Uterus (tissue), 2 donors: ENCODE data around the gene RPS3.

Experiments used
- CTCF ChIP-seq, 4 experiments: fragments of 200-600 bp in 2 of 4; fragments of 450-650 bp in 2 of 4; sonication (generic) in 2 of 4; IDR thresholded peaks; one replicate each; pipeline ENCODE4 v1.5.1; 2016 to 2019; ENCODE audit warnings: antibody characterized with exemption in 4 of 4, mild to moderate bottlenecking in 2 of 4, moderate library complexity in 1 of 4
- POLR2A ChIP-seq, 2 donors: fragments of 450-650 bp; IDR thresholded peaks; one replicate each; pipeline ENCODE4 v1.6.1; 2016; ENCODE audit warnings: antibody characterized with exemption in 2 of 2, mild to moderate bottlenecking in 1 of 2, moderate library complexity in 1 of 2

GRCh38 chr11:75384438-75385080 is 14.8 kb upstream of the RPS3 start:
- TF ChIP-seq POLR2A (IDR thresholded peaks at IDR 0.05) (no peak), CTCF (IDR thresholded peaks at IDR 0.05) (peak; percentile 97 to 99 (median 98))
